ENCODE results near the gene SLC25A45. TPM values are rescaled to one million over a fixed set of nuclear protein-coding genes. Genes with fewer than 3 reads are reported as not detected.
A peak's percentile ranks its signal among the peaks of the same experiment; 100 is the strongest.

The SLC25A45 gene
- total RNA-seq, 4 donors from 2014 or later: 2.2 to 5.6 (median 5.2) TPM

- Histone ChIP-seq H3K4me3 (peak within 1 kb of the TSS; percentile 72 to 87 (median 80)), H3K27me3 (no peaks in the 10 kb centered on the region), H3K27ac (peak within 1 kb of the TSS; percentile 88 to 98 (median 98)), H3K9me3 (no peaks in the 10 kb centered on the region), H3K36me3 (no peaks in the 10 kb centered on the region), H3K4me1 (peaks cover 46 to 91% (median 71%) of the 10 kb centered on the region in 4 donors)
- TF ChIP-seq CTCF (IDR thresholded peaks at IDR 0.05): no peak
- no peak for TF ChIP-seq EP300 (IDR thresholded peaks at IDR 0.05; ENCODE audit: low read depth)
- TF ChIP-seq POLR2A (IDR thresholded peaks at IDR 0.05): peak; percentile 94
- peak; percentile 96 to 98 (median 97) for TF ChIP-seq POLR2AphosphoS5 (IDR thresholded peaks at IDR 0.05)
- peak; percentile 95 for DNase-seq
- intact Hi-C loops (cut with DNase I; ENCODE audit: low total_unique reads) (no loop called here), in situ Hi-C loops (cut with MboI; ENCODE audit: low pct_ligation_motif_present in 1 of 4, low pct_unique_long_range_greater_than_20kb in 1 of 4, low sequenced_read_pairs in 3 of 4) (no loop called here)
- WGBS, 2 donors (ENCODE audit: low coverage in 1 of 2): 0 to 2% methylated on average over 8 to 41 of the region's 76 CpGs
Measured at GRCh38 chr11:65386307-65387140, 4.1 kb upstream of the SLC25A45 start, which contains the start of gene FRMD8. Gene FRMD8, plus strand, starts transcription at chr11:65386637. Its CDS starts 400 bp downstream, at chr11:65387037.

- no peak for DNase-seq
- H3K27ac ChIP-seq: peak overlapping the region; percentile 88 to 98 (median 98)
- no peak overlapping the region for H3K4me3 ChIP-seq
- no peaks in the 10 kb centered on the region for H3K9me3 ChIP-seq
- H3K4me1 ChIP-seq: peaks cover 58 to 82% (median 70%) of the 10 kb centered on the region in 4 donors
- no peaks in the 10 kb centered on the region for H3K36me3 ChIP-seq
- 73% methylated on average over 8 of the region's 8 CpGs; no CpG with 5 or more reads in 1 of the 2 donors for WGBS, 2 donors (ENCODE audit: low coverage in 1 of 2)
- H3K27me3 ChIP-seq: no peaks in the 10 kb centered on the region
- intact Hi-C loops (cut with DNase I; ENCODE audit: low total_unique reads) (loop anchor here (5.0 kb wide), 1 partner anchor 128 kb away; no protein-coding TSS in a partner anchor), in situ Hi-C loops (cut with MboI; ENCODE audit: low pct_ligation_motif_present in 1 of 4, low pct_unique_long_range_greater_than_20kb in 1 of 4, low sequenced_read_pairs in 3 of 4) (no loop called here)
- no peak for TF ChIP-seq POLR2AphosphoS5 (IDR thresholded peaks at IDR 0.05)
- no peak for TF ChIP-seq POLR2A (IDR thresholded peaks at IDR 0.05)
- TF ChIP-seq EP300 (IDR thresholded peaks at IDR 0.05; ENCODE audit: low read depth): no peak
- no peak for TF ChIP-seq CTCF (IDR thresholded peaks at IDR 0.05)
Measured at GRCh38 chr11:65384301-65384889, 1.9 kb upstream of the SLC25A45 start.

GRCh38 chr11:65383778-65384177 lies 1.3 kb upstream of the SLC25A45 start:
- intact Hi-C loops (cut with DNase I; ENCODE audit: low total_unique reads) (loop anchor here (2.0 to 5.0 kb wide), 2 partner anchors 35 to 129 kb away; no protein-coding TSS in a partner anchor), in situ Hi-C loops (cut with MboI; ENCODE audit: low pct_ligation_motif_present in 1 of 4, low pct_unique_long_range_greater_than_20kb in 1 of 4, low sequenced_read_pairs in 3 of 4) (no loop called here)
- H3K36me3 ChIP-seq: no peaks in the 10 kb centered on the region
- no peak overlapping the region for H3K4me3 ChIP-seq
- H3K27me3 ChIP-seq: no peaks in the 10 kb centered on the region
- H3K4me1 ChIP-seq: peaks cover 58 to 76% (median 64%) of the 10 kb centered on the region in 4 donors
- 79 to 92% methylated on average over 4 to 6 of the region's 6 CpGs for WGBS, 2 donors (ENCODE audit: low coverage in 1 of 2)
- DNase-seq: no peak
- peak overlapping the region; percentile 88 to 98 (median 98) for H3K27ac ChIP-seq
- TF ChIP-seq EP300 (IDR thresholded peaks at IDR 0.05; ENCODE audit: low read depth) (no peak), CTCF (IDR thresholded peaks at IDR 0.05) (no peak), POLR2A (IDR thresholded peaks at IDR 0.05) (no peak), POLR2AphosphoS5 (IDR thresholded peaks at IDR 0.05) (no peak)
- H3K9me3 ChIP-seq: no peaks in the 10 kb centered on the region

GRCh38 chr11:65382804-65383368 lies 440 bp upstream of the SLC25A45 start:
- H3K27me3 ChIP-seq: no peaks in the 10 kb centered on the region
- intact Hi-C loops (cut with DNase I; ENCODE audit: low total_unique reads): loop anchor here (2.0 to 5.0 kb wide), 2 partner anchors 36 to 129 kb away; no protein-coding TSS in a partner anchor
- H3K36me3 ChIP-seq: no peaks in the 10 kb centered on the region
- H3K9me3 ChIP-seq: no peaks in the 10 kb centered on the region
- no peak for TF ChIP-seq CTCF (IDR thresholded peaks at IDR 0.05)
- peak in 1 of 3 donors; percentile 49 for TF ChIP-seq POLR2AphosphoS5 (IDR thresholded peaks at IDR 0.05)
- peak; percentile 7 for TF ChIP-seq POLR2A (IDR thresholded peaks at IDR 0.05)
- no peak for TF ChIP-seq EP300 (IDR thresholded peaks at IDR 0.05; ENCODE audit: low read depth)
- peak overlapping the region; percentile 88 to 98 (median 98) for H3K27ac ChIP-seq
- 13% methylated on average over 12 of the region's 12 CpGs; no CpG with 5 or more reads in 1 of the 2 donors for WGBS, 2 donors (ENCODE audit: low coverage in 1 of 2)
- peak overlapping the region in 3 of 4 donors; percentile 23 to 35 (median 32) for H3K4me3 ChIP-seq
- in situ Hi-C loops (cut with MboI; ENCODE audit: low pct_ligation_motif_present in 1 of 4, low pct_unique_long_range_greater_than_20kb in 1 of 4, low sequenced_read_pairs in 3 of 4): no loop called here
- peak; percentile 91 for DNase-seq
- peaks cover 51 to 67% (median 56%) of the 10 kb centered on the region in 4 donors for H3K4me1 ChIP-seq

All from transverse colon (tissue), 4 donors.